ENCODE measurements around the gene ZNF496.
"Not testable (repeated sequence)": the region's sequence is repeated elsewhere in the genome, so short reads cannot be mapped to it uniquely, and the experiment has no call there.

Gene ZNF496

DNA sequence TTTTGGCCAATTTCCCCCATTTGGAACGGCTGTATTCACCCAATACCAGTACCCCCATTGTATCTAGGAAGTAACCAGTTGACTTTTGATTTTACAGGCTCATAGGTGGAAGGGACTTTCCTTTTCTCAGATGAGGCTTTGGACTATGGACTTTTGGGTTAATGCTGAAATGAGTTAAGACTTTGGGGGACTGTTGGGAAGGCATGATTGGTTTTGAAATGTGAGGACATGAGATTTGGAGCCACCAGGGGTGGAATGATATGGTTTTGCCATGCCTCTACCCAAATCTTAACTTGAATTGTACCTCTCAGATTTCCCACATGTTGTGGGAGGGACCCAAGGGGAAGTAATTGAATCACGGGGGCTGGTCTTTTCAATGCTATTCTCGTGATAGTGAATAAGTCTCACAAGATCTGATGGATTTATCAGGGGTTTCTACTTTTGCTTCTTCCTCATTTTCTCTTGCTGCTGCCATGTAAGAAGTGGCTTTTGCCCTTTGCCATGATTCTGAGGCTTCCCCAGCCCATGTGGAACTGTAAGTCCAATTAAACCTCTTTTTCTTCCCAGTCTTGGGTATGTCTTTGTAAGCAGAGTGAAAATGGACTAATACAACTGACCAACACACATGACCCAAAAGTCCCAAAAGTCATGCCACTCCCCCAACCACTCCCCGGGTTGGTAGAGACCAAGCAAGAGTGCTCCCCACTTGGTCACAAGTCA is 35.4 kb upstream of the ZNF496 start:
- no peaks in the 10 kb centered on the region for H4K20me1 ChIP-seq (ENCODE audit: insufficient read depth, low read length)
- H3K4me2 ChIP-seq (ENCODE audit: insufficient read depth, low read length), result no peak overlapping the region
- no peak for TF ChIP-seq EZH2 (IDR thresholded peaks at IDR 0.05; ENCODE audit: borderline replicate concordance, low read depth, low read length, severe bottlenecking)
- TF ChIP-seq, protein P1, sequence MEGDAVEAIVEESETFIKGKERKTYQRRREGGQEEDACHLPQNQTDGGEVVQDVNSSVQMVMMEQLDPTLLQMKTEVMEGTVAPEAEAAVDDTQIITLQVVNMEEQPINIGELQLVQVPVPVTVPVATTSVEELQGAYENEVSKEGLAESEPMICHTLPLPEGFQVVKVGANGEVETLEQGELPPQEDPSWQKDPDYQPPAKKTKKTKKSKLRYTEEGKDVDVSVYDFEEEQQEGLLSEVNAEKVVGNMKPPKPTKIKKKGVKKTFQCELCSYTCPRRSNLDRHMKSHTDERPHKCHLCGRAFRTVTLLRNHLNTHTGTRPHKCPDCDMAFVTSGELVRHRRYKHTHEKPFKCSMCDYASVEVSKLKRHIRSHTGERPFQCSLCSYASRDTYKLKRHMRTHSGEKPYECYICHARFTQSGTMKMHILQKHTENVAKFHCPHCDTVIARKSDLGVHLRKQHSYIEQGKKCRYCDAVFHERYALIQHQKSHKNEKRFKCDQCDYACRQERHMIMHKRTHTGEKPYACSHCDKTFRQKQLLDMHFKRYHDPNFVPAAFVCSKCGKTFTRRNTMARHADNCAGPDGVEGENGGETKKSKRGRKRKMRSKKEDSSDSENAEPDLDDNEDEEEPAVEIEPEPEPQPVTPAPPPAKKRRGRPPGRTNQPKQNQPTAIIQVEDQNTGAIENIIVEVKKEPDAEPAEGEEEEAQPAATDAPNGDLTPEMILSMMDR (IDR thresholded peaks at IDR 0.05; ENCODE audit: borderline replicate concordance, extremely low read depth, low read length, poor library complexity, severe bottlenecking), result no peak
- H3K9ac ChIP-seq (ENCODE audit: low read depth, low read length), result no peak overlapping the region
- ATAC-seq (ENCODE audit: insufficient read depth, low read depth) (no peak), DNase-seq (no peak)
- H3K79me2 ChIP-seq (ENCODE audit: insufficient read depth, low read length), result no peaks in the 10 kb centered on the region
- H3K27ac ChIP-seq (ENCODE audit: low read length), result no peak overlapping the region
- no peaks in the 10 kb centered on the region for H3K4me1 ChIP-seq (ENCODE audit: insufficient read depth, low read length)
- peaks cover 12% of the 10 kb centered on the region for H3K9me3 ChIP-seq (ENCODE audit: insufficient read depth, low read length, severe bottlenecking)
- no peak overlapping the region for H3K4me3 ChIP-seq (ENCODE audit: low read depth in 1 of 2, low read length in 2 of 2)
- no peaks in the 10 kb centered on the region for H3K36me3 ChIP-seq (ENCODE audit: insufficient read depth, low read length)
- H3K27me3 ChIP-seq (ENCODE audit: insufficient read depth, low read length, poor library complexity), result no peaks in the 10 kb centered on the region
- no peak overlapping the region for H2AFZ ChIP-seq (ENCODE audit: low read depth, low read length)

DNA sequence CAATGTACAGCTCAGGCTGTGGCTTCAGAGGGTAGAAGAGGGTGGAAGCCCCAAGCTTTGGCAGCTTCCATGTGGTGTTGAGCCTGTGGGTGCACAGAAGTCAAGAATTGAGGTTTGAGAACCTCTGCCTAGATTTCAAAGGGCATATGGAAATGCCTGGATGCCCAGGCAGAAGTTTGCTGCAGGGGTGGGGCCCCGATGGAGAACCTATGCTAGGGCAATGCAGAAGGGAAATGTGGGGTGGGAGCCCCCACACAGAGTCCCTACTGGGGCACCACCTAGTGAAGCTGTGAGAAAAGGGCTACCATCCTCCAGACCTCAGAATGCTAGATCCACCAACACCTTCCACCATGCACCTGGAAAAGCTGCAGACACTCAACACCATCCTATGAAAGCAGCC is 34.7 kb upstream of the ZNF496 start:
- not testable (repeated sequence) for H3K27ac ChIP-seq (ENCODE audit: low read length); H3K4me3 ChIP-seq (ENCODE audit: low read depth in 1 of 2, low read length in 2 of 2); H3K79me2 ChIP-seq (ENCODE audit: insufficient read depth, low read length); H3K4me2 ChIP-seq (ENCODE audit: insufficient read depth, low read length); H4K20me1 ChIP-seq (ENCODE audit: insufficient read depth, low read length); H3K27me3 ChIP-seq (ENCODE audit: insufficient read depth, low read length, poor library complexity); ATAC-seq (ENCODE audit: insufficient read depth, low read depth); H2AFZ ChIP-seq (ENCODE audit: low read depth, low read length); DNase-seq; H3K4me1 ChIP-seq (ENCODE audit: insufficient read depth, low read length); H3K9ac ChIP-seq (ENCODE audit: low read depth, low read length); H3K36me3 ChIP-seq (ENCODE audit: insufficient read depth, low read length)
- H3K9me3 ChIP-seq (ENCODE audit: insufficient read depth, low read length, severe bottlenecking), result peaks cover 12% of the 10 kb centered on the region

DNA sequence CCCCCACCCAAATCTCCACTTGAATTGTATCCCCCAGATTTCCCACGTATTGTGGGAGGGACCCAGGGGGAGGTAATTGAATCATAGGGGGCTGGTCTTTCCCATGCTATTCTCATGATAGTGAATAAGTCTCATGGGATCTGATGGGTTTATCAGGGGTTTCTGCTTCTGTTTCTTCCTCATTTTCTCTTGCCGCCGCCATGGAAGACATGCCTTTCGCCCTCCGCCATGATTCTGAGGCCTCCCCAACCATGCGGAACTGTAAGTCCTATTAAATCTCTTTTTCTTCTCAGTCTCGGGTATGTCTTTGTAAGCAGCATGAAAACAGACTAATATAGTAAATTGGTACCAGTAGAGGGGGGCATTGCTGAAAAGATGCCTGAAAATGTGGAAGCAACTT is 33.4 kb upstream of the ZNF496 start:
- H3K9me3 ChIP-seq (ENCODE audit: insufficient read depth, low read length, severe bottlenecking), result peaks cover 12% of the 10 kb centered on the region

GRCh38 chr1:247363000-247363399 is 31.3 kb upstream of the ZNF496 start:
- H3K4me3 ChIP-seq (ENCODE audit: low read depth in 1 of 2, low read length in 2 of 2); H4K20me1 ChIP-seq (ENCODE audit: insufficient read depth, low read length); H3K79me2 ChIP-seq (ENCODE audit: insufficient read depth, low read length); H2AFZ ChIP-seq (ENCODE audit: low read depth, low read length); ATAC-seq (ENCODE audit: insufficient read depth, low read depth); H3K36me3 ChIP-seq (ENCODE audit: insufficient read depth, low read length); H3K4me1 ChIP-seq (ENCODE audit: insufficient read depth, low read length); H3K27me3 ChIP-seq (ENCODE audit: insufficient read depth, low read length, poor library complexity); H3K9ac ChIP-seq (ENCODE audit: low read depth, low read length); H3K4me2 ChIP-seq (ENCODE audit: insufficient read depth, low read length); DNase-seq; H3K27ac ChIP-seq (ENCODE audit: low read length): not testable (repeated sequence)
- peaks cover 12% of the 10 kb centered on the region for H3K9me3 ChIP-seq (ENCODE audit: insufficient read depth, low read length, severe bottlenecking)

More for the DNA sequence above, 33.4 kb upstream of the ZNF496 start:
- no peak for ATAC-seq (ENCODE audit: insufficient read depth, low read depth)
- H3K4me1 ChIP-seq (ENCODE audit: insufficient read depth, low read length), result no peaks in the 10 kb centered on the region
- no peak overlapping the region for H3K9ac ChIP-seq (ENCODE audit: low read depth, low read length)
- no peak overlapping the region for H3K27ac ChIP-seq (ENCODE audit: low read length)
- H4K20me1 ChIP-seq (ENCODE audit: insufficient read depth, low read length), result no peaks in the 10 kb centered on the region
- no peak for DNase-seq
- TF ChIP-seq, protein P1 (IDR thresholded peaks at IDR 0.05; ENCODE audit: borderline replicate concordance, extremely low read depth, low read length, poor library complexity, severe bottlenecking), result no peak
- TF ChIP-seq EZH2 (IDR thresholded peaks at IDR 0.05; ENCODE audit: borderline replicate concordance, low read depth, low read length, severe bottlenecking), result no peak
- no peak overlapping the region for H3K4me3 ChIP-seq (ENCODE audit: low read depth in 1 of 2, low read length in 2 of 2)
- no peaks in the 10 kb centered on the region for H3K27me3 ChIP-seq (ENCODE audit: insufficient read depth, low read length, poor library complexity)
- no peak overlapping the region for H2AFZ ChIP-seq (ENCODE audit: low read depth, low read length)
- no peaks in the 10 kb centered on the region for H3K36me3 ChIP-seq (ENCODE audit: insufficient read depth, low read length)
- H3K79me2 ChIP-seq (ENCODE audit: insufficient read depth, low read length), result no peaks in the 10 kb centered on the region
- H3K4me2 ChIP-seq (ENCODE audit: insufficient read depth, low read length), result no peak overlapping the region
